GM10248 (cell line): ENCODE results near the gene GKAP1.

Experiments used
- CTCF ChIA-PET: fragments of 300-600 bp; sonication (Branson Sonifier 250); formaldehyde crosslinking; extraction: SDS; loops from one replicate; lab custom pipeline; 2021; ENCODE audit warnings: antibody characterized with exemption; lab: Yijun Ruan, JAX
- POLR2A ChIA-PET: fragments of 350-650 bp; sonication (Branson Sonifier 250); formaldehyde crosslinking; extraction: SDS; loops from one replicate; lab custom pipeline; 2020; ENCODE audit warnings: antibody characterized with exemption; lab: Yijun Ruan, JAX
- DNase-seq: peaks from one replicate; pipeline ENCODE4 v3.0.0; 2012; ENCODE audit errors: extremely low spot score
- CTCF ChIP-seq: IDR thresholded peaks from 2 replicates; pipeline ENCODE4 v1.5.1; 2012; ENCODE audit warnings: mild to moderate bottlenecking, low read depth; ENCODE audit errors: extremely low read depth, missing control alignments, control extremely low read depth

Gene GKAP1

GRCh38 chr9:83794051-83794450 is 23.5 kb downstream of the GKAP1 start:
- ChIA-PET POLR2A (no interaction called here), CTCF (interaction anchor here (0.6 kb wide), 1 partner anchor 106 kb away, joined by 3 read pairs; no protein-coding TSS in a partner anchor)
- peak; percentile 28 for DNase-seq
- TF ChIP-seq CTCF = no peak

DNA sequence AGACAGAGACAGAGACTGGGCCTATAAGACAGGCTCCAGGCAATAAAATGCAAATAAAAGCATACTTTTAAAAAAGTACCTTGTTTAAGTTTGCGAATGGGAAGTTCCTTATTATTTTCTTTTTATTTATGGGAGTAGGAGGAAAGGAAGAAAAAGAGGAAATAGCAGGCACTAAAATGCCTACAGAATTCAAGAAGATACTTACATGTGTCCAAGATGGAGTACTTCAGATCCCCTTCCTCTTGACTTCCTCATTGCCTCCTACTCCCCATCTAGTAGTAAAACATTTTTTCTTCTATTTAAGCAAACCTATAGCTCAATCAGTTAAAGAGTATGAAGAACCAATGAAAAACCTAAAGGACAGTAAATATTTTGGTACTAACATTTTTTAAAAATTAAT is 24.8 kb downstream of the GKAP1 start:
- POLR2A ChIA-PET = no interaction called here
- CTCF ChIA-PET = no interaction called here
- no peak for DNase-seq
- no peak for TF ChIP-seq CTCF

DNA sequence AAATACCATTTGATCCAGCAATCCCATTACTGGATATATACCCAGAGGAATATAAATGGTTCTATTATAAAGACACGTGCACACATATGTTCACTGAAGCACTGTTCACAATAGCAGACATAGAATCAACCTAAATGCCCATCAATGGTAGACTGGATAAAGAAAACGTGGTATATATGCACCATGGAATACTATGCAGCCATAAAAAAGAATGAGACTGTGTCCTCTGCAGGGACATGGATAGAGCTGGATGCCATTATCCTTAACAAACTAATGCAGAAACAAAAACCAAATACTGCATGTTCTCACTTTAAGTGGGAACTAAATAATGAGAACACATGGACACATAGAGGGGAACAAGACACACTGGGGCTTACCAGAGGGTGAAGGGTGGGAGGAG is 39.4 kb downstream of the GKAP1 start:
- CTCF ChIA-PET = no interaction called here
- no peak for DNase-seq
- POLR2A ChIA-PET = no interaction called here
- TF ChIP-seq CTCF = no peak

DNA sequence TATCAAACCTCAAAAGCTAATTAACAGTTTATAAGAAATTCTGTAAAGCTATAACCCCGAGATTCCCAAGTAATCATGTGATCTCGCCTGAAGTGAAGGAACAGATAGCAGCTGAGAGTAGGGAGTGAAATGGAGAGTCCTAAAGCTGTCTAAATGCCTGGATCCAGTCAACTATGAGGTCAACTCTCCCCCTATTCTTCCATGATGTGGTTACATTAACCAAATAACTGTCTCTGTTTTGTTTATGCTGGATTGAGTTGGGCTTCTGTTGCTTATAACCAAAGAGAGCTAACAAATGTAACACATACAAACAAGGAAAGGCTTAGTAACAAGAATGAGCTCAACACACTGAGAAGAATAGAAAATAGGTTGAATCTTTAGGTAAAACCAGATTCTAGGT is 41.6 kb downstream of the GKAP1 start:
- DNase-seq = no peak
- ChIA-PET CTCF (interaction anchor here (1.1 to 1.2 kb wide), 3 partner anchors 8 to 155 kb away, joined by 3 to 4 read pairs (median 3); no protein-coding TSS in a partner anchor), POLR2A (interaction anchor here (0.6 kb wide), 1 partner anchor 963 kb away, joined by 6 read pairs; no protein-coding TSS in a partner anchor)
- no peak for TF ChIP-seq CTCF

DNA sequence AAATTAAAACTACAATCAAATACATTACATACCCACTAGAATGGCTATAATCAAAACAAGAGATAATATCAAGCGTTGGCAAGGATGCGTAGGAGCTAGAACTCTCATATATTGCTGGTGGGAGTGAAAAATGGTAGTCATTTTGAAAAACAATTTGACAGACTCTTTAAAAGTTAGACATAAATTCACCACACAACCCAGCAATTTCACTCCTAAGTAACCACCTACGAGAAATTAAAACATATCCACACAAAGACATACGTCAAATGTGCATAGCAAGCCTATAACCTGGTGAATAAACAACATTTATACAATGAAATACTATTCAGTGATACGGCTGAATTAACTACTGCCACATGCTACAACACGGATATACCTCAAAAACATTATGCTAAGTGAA is 44.7 kb downstream of the GKAP1 start:
- CTCF ChIA-PET = no interaction called here
- DNase-seq = no peak
- POLR2A ChIA-PET = no interaction called here
- no peak for TF ChIP-seq CTCF

DNA sequence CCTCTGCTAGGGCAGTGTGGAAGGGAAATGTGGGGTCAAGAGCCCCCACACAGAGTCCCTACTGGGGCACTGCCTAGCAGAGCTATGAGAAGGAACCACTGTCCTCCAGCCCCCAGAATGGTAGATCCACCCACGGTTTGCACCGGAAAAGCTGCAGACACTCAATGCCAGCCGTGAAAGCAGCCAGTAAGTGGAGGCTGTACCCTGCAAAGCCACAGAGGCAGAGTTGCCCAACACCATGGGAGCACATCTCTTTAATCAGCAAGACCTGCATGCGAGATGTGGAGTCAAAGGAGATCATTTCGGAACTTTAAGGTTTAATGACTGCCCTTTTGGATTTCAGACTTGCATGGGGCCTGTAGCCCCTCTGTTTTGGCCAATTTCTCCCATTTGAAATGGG is 52.2 kb downstream of the GKAP1 start:
- no peak for TF ChIP-seq CTCF
- DNase-seq = no peak
- ChIA-PET CTCF (no interaction called here), POLR2A (no interaction called here)
